DND-41 (cell line): ENCODE results near the gene NAIF1.

Experiments used
- ATAC-seq: fragments of 200-7000 bp; cut with Tn5 transposase; 3 replicates; pipeline ENCODE4 v1.9.1; 2021; ENCODE audit warnings: low read depth; ENCODE audit not compliant: insufficient read depth
- DNase-seq: peaks from one replicate; pipeline ENCODE4 v3.0.0-alpha.2; 2020
- H2AFZ ChIP-seq: 2 replicates; pipeline ENCODE4 v1.6.0; 2012; ENCODE audit warnings: low read depth, low read length
- H3K27ac ChIP-seq: 2 replicates; pipeline ENCODE4 v1.5.1; 2012; ENCODE audit warnings: low read length, inconsistent platforms
- H3K27me3 ChIP-seq: fragments of 200-600 bp; sonication (generic); 2 replicates; pipeline ENCODE4 v1.6.0; 2012; ENCODE audit warnings: low read length, mild to moderate bottlenecking, inconsistent platforms; ENCODE audit not compliant: insufficient read depth, poor library complexity
- H3K36me3 ChIP-seq: 2 replicates; pipeline ENCODE4 v1.5.1; 2012; ENCODE audit warnings: low read length, inconsistent platforms; ENCODE audit not compliant: insufficient read depth
- H3K4me1 ChIP-seq: 2 replicates; pipeline ENCODE4 v1.5.1; 2012; ENCODE audit warnings: mild to moderate bottlenecking, low read length; ENCODE audit not compliant: insufficient read depth
- H3K4me2 ChIP-seq: 2 replicates; pipeline ENCODE4 v1.6.0; 2012; ENCODE audit warnings: mild to moderate bottlenecking, moderate library complexity, low read length, inconsistent platforms; ENCODE audit not compliant: insufficient read depth
- H3K4me3 ChIP-seq, 2 experiments: fragments of 200-600 bp in 1 of 2; shearing (Covaris generic) in 1 of 2; 2 replicates each; pipeline ENCODE4 v1.5.1; 2012 to 2016; ENCODE audit warnings: inconsistent platforms in 2 of 2, low read length in 2 of 2, mild to moderate bottlenecking in 2 of 2, low read depth in 1 of 2, moderate library complexity in 1 of 2
- H3K79me2 ChIP-seq: 2 replicates; pipeline ENCODE4 v1.6.0; 2012; ENCODE audit warnings: low read length, inconsistent platforms; ENCODE audit not compliant: insufficient read depth
- H3K9ac ChIP-seq: 2 replicates; pipeline ENCODE4 v1.6.0; 2012; ENCODE audit warnings: low read depth, mild to moderate bottlenecking, inconsistent platforms, low read length, moderate library complexity
- H3K9me3 ChIP-seq: 2 replicates; pipeline ENCODE4 v1.5.1; 2012; ENCODE audit warnings: low read length, moderate library complexity, mild to moderate bottlenecking, inconsistent platforms; ENCODE audit not compliant: insufficient read depth, severe bottlenecking
- H4K20me1 ChIP-seq: 2 replicates; pipeline ENCODE4 v1.6.0; 2012; ENCODE audit warnings: low read length; ENCODE audit not compliant: insufficient read depth
- CTCF ChIP-seq: IDR thresholded peaks from 2 replicates; pipeline ENCODE4 v1.5.1; 2012; ENCODE audit warnings: borderline replicate concordance, low read length, moderate library complexity, mild to moderate bottlenecking; ENCODE audit not compliant: poor library complexity, severe bottlenecking; ENCODE audit errors: extremely low read depth
- EZH2 ChIP-seq: IDR thresholded peaks from 3 replicates; pipeline ENCODE4 v1.6.1; 2012; ENCODE audit warnings: borderline replicate concordance, low read depth, mild to moderate bottlenecking, moderate library complexity, low read length, inconsistent platforms; ENCODE audit not compliant: severe bottlenecking

Gene NAIF1

GRCh38 chr9:128097543-128098296, 30.6 kb upstream of the NAIF1 start:
- Histone ChIP-seq H4K20me1 (peaks cover 16% of the 10 kb centered on the region), H3K79me2 (peaks cover 73% of the 10 kb centered on the region), H3K9me3 (no peaks in the 10 kb centered on the region), H3K27me3 (no peaks in the 10 kb centered on the region), H3K9ac (no peak overlapping the region), H3K4me2 (no peak overlapping the region), H3K4me1 (peaks cover 70% of the 10 kb centered on the region), H3K27ac (peak overlapping the region; percentile 61), H3K36me3 (peaks cover 36% of the 10 kb centered on the region), H2AFZ (no peak overlapping the region), H3K4me3 (no peak overlapping the region)
- ATAC-seq (no peak), DNase-seq (no peak)
- no peak for TF ChIP-seq EZH2
- no peak for TF ChIP-seq CTCF

- H4K20me1 ChIP-seq = peaks cover 16% of the 10 kb centered on the region
- no peak overlapping the region for H3K9ac ChIP-seq
- H3K4me1 ChIP-seq = peaks cover 70% of the 10 kb centered on the region
- H3K9me3 ChIP-seq = no peaks in the 10 kb centered on the region
- no peak overlapping the region for H3K4me2 ChIP-seq
- peaks cover 81% of the 10 kb centered on the region for H3K79me2 ChIP-seq
- no peak for DNase-seq
- H3K27me3 ChIP-seq = no peaks in the 10 kb centered on the region
- H3K36me3 ChIP-seq = peaks cover 28% of the 10 kb centered on the region
- no peak for ATAC-seq
- no peak for TF ChIP-seq CTCF
- no peak for TF ChIP-seq EZH2
- peak overlapping the region; percentile 61; the same call in 1 of the 2 replicates for H3K27ac ChIP-seq
- no peak overlapping the region for H3K4me3 ChIP-seq
- no peak overlapping the region for H2AFZ ChIP-seq
Measured at GRCh38 chr9:128096616-128097536, 29.8 kb upstream of the NAIF1 start.

- peaks cover 16% of the 10 kb centered on the region for H4K20me1 ChIP-seq
- no peaks in the 10 kb centered on the region for H3K27me3 ChIP-seq
- no peak overlapping the region for H3K4me3 ChIP-seq
- TF ChIP-seq CTCF (no peak), EZH2 (no peak)
- peaks cover 69% of the 10 kb centered on the region for H3K4me1 ChIP-seq
- peak overlapping the region; percentile 85 for H3K27ac ChIP-seq
- ATAC-seq = no peak
- peak overlapping the region; percentile 54 for H3K4me2 ChIP-seq
- no peaks in the 10 kb centered on the region for H3K9me3 ChIP-seq
- no peak overlapping the region for H2AFZ ChIP-seq
- peak overlapping the region; percentile 33 for H3K9ac ChIP-seq
- DNase-seq = no peak
- H3K79me2 ChIP-seq = peaks cover 90% of the 10 kb centered on the region
- peaks cover 18% of the 10 kb centered on the region for H3K36me3 ChIP-seq
Measured at GRCh38 chr9:128094950-128095544, 27.9 kb upstream of the NAIF1 start.
